ENCODE data around the gene MED13.

DNA sequence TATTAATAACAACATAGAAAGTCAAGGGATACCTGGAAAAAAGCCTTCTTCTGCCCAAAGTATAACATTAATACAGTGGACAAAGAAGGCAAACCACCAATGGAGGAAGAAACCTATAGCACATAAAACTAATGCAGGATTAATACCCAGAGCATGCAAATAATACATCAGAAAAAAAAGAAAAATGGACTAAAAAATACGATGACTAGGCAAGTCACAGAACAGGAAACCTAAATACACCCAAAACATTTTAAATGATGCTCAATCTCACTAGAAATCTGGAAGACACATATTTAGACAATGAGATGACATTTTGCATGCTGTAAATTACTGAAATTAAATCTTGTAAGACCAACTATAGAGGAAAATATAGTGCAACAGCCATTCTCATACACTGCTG lies 55.9 kb downstream of the MED13 start:
- TF ChIP-seq, protein P1, sequence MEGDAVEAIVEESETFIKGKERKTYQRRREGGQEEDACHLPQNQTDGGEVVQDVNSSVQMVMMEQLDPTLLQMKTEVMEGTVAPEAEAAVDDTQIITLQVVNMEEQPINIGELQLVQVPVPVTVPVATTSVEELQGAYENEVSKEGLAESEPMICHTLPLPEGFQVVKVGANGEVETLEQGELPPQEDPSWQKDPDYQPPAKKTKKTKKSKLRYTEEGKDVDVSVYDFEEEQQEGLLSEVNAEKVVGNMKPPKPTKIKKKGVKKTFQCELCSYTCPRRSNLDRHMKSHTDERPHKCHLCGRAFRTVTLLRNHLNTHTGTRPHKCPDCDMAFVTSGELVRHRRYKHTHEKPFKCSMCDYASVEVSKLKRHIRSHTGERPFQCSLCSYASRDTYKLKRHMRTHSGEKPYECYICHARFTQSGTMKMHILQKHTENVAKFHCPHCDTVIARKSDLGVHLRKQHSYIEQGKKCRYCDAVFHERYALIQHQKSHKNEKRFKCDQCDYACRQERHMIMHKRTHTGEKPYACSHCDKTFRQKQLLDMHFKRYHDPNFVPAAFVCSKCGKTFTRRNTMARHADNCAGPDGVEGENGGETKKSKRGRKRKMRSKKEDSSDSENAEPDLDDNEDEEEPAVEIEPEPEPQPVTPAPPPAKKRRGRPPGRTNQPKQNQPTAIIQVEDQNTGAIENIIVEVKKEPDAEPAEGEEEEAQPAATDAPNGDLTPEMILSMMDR (IDR thresholded peaks at IDR 0.05; ENCODE audit: insufficient read depth, low read length, poor library complexity, severe bottlenecking), result no peak
- no peak for TF ChIP-seq EZH2phosphoT487 (conservative IDR thresholded peaks at IDR 0.05; ENCODE audit: low read length)
